HG03060 (cell line): ENCODE results near the gene MEIOSIN.
A peak's percentile ranks its signal among the peaks of the same experiment; 100 is the strongest.

Experiments
- ATAC-seq: cut with Tn5 transposase; IDR thresholded peaks from one replicate; pipeline ENCODE4 v1.9.1; 2021; ENCODE audit warnings: low read depth, moderate number of reproducible peaks; ENCODE audit not compliant: unreplicated experiment

Gene MEIOSIN

GRCh38 chr19:45777395-45777961, 44.2 kb downstream of the MEIOSIN start:
- ATAC-seq: no peak

DNA sequence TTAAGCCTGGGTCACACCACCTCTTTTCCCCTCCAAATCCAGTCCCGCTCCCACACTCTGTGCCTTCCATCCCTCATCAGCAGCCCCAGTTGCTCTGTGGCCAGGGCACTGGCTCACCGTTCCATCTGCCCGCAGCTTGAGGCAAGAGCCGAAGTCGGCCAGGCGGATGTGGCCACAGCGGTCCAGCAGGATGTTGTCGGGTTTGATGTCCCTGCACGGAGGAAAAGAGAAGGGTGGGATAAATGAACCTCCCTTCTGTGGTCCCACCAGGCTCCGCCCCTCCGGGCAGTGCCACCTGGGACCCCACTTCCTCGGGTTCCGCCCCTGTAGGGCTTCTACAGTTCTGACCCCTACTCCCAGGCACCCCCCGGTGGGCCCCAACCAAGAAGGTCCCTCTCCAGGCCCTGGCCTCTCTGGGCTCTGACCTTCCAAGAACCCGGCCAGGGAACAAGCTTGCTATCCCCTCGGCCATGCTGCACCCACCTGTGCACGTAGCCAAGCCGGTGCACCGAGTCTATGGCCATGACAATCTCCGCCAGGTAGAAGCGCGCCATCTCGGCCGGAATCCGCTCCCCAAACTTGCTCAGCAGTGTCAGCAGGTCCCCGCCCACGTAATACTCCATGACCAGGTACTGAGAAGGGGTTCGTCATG, 44.9 kb downstream of the MEIOSIN start:
- ATAC-seq: no peak

- ATAC-seq: no peak
Measured at GRCh38 chr19:45779231-45780145, 46.2 kb downstream of the MEIOSIN start.

GRCh38 chr19:45780146-45780447, 46.9 kb downstream of the MEIOSIN start:
- no peak for ATAC-seq

- no peak for ATAC-seq
Measured at GRCh38 chr19:45780448-45781213, 47.4 kb downstream of the MEIOSIN start.

- no peak for ATAC-seq
Measured at GRCh38 chr19:45781214-45782161, 48.2 kb downstream of the MEIOSIN start.

DNA sequence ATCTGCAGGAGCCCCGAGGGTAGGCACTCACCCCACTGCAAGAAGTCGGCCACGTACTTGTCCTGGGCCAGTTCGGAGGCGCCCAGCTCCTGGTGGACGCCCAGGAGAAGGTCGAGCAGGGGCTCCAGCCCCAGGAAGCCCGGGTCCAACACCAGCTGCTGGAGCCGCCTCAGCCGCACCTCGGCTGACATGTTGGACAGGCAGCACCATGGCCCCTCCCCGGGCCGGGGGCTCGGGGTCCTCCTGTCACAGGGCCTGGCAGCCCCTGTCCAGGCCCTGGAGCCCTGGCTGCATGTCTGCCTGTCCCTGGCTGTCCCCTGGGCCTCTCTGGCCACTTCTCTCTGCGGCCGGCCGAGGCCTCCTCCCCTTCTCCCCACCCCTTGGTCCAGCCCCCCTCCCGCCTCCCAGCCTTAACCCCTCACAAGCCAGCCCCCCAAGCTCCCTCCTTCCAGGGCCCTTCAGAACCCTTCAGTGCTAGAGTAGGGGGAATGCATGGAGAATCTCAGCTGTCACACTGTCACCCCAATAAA, 49.0 kb downstream of the MEIOSIN start, which contains the start of gene DMPK:
Gene DMPK (minus strand): TSS at position 329 of the 530 bp plus-strand sequence. CDS start 138 bp downstream, at position 191.
- ATAC-seq: no peak

GRCh38 chr19:45782820-45783785, 49.9 kb downstream of the MEIOSIN start:
- no peak for ATAC-seq

GRCh38 chr19:45784096-45784495, 50.9 kb downstream of the MEIOSIN start:
- no peak for ATAC-seq

DNA sequence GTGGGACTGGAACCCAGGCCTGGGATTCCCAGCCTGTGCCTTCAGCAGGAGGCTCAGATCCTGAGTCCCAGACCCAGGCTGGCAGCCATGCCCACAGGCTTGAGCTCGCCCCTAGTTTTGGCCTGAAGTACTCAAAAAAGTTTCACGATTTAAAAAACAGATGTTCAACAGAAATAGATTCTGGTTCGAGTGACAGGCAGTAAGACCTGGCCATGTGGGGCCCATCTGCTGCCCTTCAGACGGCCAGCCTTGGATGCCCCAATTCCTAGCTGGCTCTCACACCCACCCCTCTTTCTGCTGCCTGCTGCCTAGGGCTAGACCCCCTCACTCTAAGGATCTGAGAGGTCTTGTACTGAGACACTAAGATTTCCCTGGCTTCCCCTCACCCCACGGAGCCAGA, 51.9 kb downstream of the MEIOSIN start:
- no peak for ATAC-seq

GRCh38 chr19:45785781-45786532, 52.7 kb downstream of the MEIOSIN start:
- no peak for ATAC-seq

- ATAC-seq: no peak
Measured at GRCh38 chr19:45786533-45786894, 53.3 kb downstream of the MEIOSIN start.

DNA sequence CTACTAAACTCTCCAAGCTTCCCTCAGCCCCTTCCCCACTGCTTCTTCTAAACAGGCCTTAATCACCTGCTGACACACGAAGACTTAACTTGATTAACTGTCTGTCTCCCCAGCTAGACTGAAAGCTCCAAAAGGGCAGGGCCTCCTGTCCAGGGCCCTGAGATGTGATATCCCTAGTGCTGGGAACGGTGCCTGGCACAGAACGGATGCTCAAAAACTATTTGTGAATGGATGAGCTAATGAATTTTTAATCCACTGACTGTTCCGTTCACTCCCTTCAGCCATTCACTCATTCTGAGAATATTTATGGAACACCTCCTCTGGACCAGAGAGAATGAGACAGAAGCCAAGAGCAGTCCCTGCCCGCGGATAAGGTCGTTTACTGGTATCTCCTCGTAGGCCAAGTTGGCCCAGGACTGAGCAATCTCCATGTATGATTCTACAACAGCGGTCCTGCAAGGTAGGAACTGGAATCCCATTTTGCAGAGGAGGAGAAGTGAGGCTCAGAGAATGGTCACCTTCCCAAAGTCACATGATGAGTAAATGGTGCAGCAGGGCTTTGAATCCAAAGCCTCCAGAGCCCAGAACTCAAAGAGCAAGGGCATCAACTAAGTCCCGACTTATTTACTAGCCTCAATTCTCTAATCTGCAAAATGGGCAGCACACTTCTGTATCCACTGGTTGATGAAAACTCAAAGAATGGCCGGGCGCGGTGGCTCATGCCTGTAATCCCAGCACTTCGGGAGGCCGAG, 56.0 kb downstream of the MEIOSIN start:
- ATAC-seq: no peak

DNA sequence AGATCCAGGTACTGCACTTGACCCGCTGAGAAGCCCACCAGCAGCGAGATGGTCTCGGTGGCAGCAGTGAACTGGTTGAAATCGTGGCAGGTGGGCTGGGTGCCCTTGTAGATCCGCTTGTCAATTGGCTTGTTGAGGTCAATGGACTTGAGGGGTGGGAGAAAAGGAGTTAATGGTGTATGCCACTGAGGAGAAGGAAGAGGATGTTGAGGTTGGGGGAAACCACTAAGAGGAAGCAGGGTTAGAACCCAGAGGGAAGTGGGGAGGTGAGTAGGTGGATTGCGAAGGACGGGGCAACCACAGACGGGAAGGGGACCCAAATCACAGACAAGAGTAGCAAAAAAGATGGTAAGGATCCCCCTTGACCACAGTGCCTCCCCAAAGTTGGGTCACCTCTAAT, 57.7 kb downstream of the MEIOSIN start:
- no peak for ATAC-seq

GRCh38 chr19:45791744-45792469, 58.7 kb downstream of the MEIOSIN start:
- no peak for ATAC-seq

DNA sequence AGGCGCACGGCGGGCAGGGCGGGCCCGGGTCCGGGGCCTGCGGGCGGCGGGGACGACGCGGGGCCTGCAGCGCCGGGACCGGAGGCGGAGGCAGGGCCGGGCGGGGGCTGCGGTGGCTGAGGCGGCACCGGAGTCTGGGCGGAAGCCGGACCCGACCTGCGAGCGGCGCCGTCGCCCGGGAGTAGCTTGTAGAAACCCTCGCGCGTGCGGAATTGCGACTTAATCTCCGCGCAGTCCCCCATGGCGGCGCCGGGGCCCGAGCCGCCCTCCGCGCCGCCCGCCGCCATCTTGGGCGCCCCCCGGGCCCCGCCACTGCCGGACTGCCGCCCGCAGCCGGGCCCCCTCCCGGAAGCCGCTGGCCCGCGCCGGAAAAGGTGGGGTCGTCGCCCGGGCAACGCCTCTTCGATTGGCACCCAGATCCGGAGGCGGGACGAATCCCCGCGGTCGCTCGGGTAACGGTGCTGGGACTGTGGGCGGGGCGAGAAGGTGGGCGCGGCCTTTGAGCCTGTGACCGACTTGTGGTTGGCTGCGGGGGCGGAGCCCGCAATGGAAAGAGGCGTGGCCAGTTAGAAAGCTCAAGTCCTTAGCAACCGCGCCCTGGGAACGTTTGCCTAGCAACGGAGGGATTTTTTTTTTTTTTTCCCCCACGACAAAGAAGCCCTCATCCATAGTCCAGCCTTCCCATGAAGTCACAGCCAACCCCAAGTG, 59.4 kb downstream of the MEIOSIN start, which contains the start of gene DMWD:
Gene DMWD (minus strand): TSS at position 376 of the 708 bp plus-strand sequence. CDS start 89 bp downstream, at position 287.
- peak; percentile 73 for ATAC-seq
